ENCODE data around the gene MOK.

Gene MOK

GRCh38 chr14:102196039-102196901, 108.7 kb downstream of the MOK start:
- DNase-seq (ENCODE audit: low read depth, low spot score): no peak
- no peak overlapping the region for H3K4me3 ChIP-seq (ENCODE audit: low read length)

- no peak for DNase-seq (ENCODE audit: low read depth, low spot score)
- no peak overlapping the region for H3K4me3 ChIP-seq (ENCODE audit: low read length)
These were observed 109.5 kb downstream of the MOK start for GRCh38 chr14:102195446-102195845.

DNA sequence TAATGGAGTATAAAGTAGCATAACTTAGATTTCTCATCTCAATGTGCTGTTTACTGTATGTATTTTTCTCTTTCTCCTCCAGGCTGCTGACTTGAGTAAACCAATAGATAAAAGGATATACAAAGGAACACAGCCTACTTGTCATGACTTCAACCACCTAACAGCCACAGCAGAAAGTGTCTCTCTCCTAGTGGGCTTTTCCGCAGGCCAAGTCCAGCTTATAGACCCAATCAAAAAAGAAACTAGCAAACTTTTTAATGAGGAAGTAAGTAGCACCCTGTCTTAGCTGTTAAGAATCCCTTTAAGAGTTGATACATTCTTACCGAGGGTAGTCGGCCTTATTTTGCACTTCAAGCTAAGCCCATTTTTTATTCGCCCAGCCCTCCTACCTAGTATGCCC, 110.1 kb downstream of the MOK start:
- no peak for DNase-seq (ENCODE audit: low read depth, low spot score)

DNA sequence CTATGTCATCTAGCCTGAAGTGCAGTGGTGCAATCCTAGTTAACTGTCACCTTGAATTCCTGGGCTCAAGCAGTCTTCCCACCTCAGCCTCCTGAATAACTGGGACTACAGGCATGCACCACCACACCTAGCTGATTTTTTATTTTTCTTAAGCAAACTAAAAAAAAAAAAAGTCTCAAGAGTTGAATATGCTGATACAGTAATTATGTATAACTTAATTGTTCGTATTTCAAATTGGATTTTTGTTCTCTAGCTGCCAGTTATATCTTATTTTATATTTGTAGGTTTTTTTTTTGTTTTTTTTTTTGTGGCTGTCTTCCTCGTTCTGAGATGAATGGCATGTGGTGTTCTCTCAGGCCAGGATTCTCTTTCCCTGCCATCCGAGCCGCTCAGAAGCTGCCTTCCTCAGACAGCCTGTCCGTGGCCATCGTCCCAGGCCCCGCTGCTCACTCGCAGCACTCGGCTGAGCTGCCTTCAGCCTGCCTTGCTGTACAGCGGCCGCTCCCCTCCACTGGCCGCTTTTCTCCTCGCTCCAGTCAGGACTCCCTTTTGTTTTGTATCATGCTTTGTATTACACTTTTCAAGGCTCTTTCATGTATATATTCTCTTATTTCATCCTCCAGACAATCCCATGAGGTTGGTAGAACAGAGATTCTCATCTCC, 112.0 kb downstream of the MOK start:
- DNase-seq (ENCODE audit: low read depth, low spot score): no peak
- no peak overlapping the region for H3K4me3 ChIP-seq (ENCODE audit: low read length)

More for the DNA sequence above, 110.1 kb downstream of the MOK start:
- no peak overlapping the region for H3K4me3 ChIP-seq (ENCODE audit: low read length)

DNA sequence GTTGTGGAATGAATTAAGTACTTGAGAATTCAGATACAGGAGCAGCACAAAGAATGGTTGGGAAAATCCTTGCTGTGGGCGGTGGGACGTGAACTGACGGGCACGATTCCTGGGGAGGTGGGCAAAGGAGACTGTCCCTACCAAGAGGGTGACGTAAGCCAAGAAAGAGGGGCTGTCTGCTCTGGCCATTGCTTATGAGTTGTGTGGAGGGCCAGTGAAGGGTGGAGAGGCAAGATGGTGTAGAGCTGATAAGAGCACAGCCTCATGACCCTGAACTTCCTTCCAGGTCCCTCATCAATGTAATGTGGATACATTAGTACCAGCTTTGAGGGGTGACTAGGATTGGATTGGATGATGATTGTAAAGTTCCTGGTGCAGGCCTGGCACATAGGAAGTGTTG, 115.1 kb downstream of the MOK start:
- no peak for DNase-seq (ENCODE audit: low read depth, low spot score)
- H3K4me3 ChIP-seq (ENCODE audit: low read length): no peak overlapping the region

DNA sequence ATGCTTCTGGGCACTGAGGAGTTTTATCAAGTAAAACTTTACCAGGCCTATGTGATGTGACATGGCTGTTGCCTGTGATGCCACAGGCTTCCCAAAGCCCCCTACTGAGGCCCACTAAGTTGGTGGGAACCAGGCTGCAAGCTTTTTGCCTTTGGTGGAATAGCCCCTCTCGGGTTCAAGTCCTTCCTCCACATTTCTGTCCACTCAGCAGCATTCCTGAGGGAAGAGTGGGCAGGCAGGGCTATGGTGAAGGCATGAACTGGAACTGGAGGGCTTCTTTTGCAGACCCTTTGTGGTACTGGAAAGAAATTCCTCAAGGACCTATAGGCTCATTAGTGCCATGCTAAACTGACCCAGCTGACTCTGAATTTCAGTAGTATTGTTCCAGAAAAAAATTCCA, 116.8 kb downstream of the MOK start:
- no peak for DNase-seq (ENCODE audit: low read depth, low spot score)
- no peak overlapping the region for H3K4me3 ChIP-seq (ENCODE audit: low read length)

GRCh38 chr14:102187568-102188001, 117.4 kb downstream of the MOK start:
- no peak overlapping the region for H3K4me3 ChIP-seq (ENCODE audit: low read length)
- DNase-seq (ENCODE audit: low read depth, low spot score): no peak

- no peak overlapping the region for H3K4me3 ChIP-seq (ENCODE audit: low read length)
- no peak for DNase-seq (ENCODE audit: low read depth, low spot score)
These were observed 117.9 kb downstream of the MOK start for GRCh38 chr14:102187044-102187443.

GRCh38 chr14:102185360-102185759, 119.6 kb downstream of the MOK start:
- H3K4me3 ChIP-seq (ENCODE audit: low read length): no peak overlapping the region
- DNase-seq (ENCODE audit: low read depth, low spot score): no peak

- H3K4me3 ChIP-seq (ENCODE audit: low read length): no peak overlapping the region
These were observed 120.5 kb downstream of the MOK start for GRCh38 chr14:102184316-102185035.

DNA sequence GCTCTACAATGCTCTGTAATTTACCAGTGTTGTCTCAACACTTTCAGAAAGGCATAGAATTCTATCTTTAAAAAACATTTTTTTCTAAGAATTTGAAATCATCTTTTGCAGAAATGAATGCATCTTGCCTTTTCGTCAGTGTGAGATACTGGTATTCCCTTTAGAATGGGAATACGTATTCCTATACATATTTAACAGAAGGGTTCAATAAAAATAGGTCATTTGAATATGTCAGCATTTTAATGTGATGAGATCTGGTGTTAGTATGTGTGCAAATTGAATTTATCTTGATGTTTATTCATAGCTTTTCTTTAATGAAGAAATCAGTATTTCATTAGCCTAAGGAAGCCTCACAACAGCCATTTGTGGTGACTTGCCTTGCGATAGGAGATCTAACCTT, 121.1 kb downstream of the MOK start:
- H3K4me3 ChIP-seq (ENCODE audit: low read length): no peak overlapping the region
- DNase-seq (ENCODE audit: low read depth, low spot score): no peak

More at GRCh38 chr14:102184316-102185035, 120.5 kb downstream of the MOK start:
- DNase-seq (ENCODE audit: low read depth, low spot score): no peak

- no peak for DNase-seq (ENCODE audit: low read depth, low spot score)
- H3K4me3 ChIP-seq (ENCODE audit: low read length): no peak overlapping the region
These were observed 121.9 kb downstream of the MOK start for GRCh38 chr14:102182936-102183619.

DNA sequence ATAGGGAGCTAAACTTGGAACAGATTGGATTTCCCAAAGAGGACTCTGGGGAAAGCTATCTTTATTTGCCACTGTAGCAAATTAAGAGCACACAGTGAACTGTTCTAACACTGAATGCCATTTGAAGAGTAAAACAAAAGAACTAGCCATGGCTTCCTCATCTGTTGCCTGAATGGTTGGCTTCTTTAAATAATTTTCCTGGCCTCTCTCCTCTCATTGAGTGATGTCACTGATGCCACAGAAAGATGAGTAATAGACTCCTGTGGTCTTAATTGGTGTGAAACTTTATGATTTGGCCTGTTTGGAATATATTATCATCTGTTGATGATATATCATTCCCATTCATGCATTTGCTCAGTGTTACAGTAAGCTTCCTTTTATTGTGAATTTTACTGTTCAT, 122.8 kb downstream of the MOK start:
- H3K4me3 ChIP-seq (ENCODE audit: low read length): no peak overlapping the region
- DNase-seq (ENCODE audit: low read depth, low spot score): no peak

- H3K4me3 ChIP-seq (ENCODE audit: low read length): no peak overlapping the region
- no peak for DNase-seq (ENCODE audit: low read depth, low spot score)
These were observed 123.8 kb downstream of the MOK start for GRCh38 chr14:102181187-102181586.

DNA sequence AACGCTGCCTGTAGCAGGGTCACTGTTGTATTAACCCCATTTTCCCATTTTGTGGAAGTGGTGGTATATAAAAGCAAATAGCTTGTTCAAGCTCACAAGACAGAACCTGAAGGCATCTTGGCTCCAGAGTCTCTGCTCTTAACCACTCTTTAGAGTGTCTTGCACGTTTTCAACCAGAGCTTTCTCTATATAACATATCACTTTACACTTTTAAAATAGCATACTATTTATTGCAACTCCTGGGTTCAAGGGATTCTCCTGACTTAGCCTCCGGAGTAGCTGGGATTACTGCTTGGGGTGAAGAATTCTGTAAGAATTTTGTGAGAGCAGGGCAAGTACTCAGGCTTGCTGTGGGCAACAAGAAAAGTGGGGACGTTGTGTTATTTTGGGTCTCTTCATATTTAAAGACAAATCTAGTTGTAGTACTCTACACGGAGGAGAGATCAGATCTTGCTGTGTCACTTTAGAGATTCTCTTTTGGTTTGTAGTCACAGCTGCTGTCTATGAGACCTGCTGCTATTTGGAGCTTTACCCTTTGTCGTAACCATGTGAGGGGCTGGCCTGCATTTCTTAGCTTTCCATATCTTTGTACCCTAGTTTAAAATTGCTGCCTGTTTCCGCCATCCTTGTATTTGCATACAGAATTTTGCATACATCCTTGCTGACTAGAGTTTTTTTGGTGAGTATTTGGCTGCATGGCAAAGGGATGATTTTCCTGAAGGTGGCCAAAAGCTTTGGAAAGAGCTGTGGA, 124.5 kb downstream of the MOK start:
- no peak overlapping the region for H3K4me3 ChIP-seq (ENCODE audit: low read length)
- no peak for DNase-seq (ENCODE audit: low read depth, low spot score)
